ENCODE measurements around the gene PRKAG2.

PRKAG2 gene

GRCh38 chr7:151736403-151736909 is 140.5 kb downstream of the PRKAG2 start:
- H3K4me1 Mint-ChIP-seq (ENCODE audit: low read depth): peaks cover 13% of the 10 kb centered on the region
- intact Hi-C loops (cut with micrococcal nuclease): no loop called here
- no peaks in the 10 kb centered on the region for H3K9me3 Mint-ChIP-seq
- H3K27me3 Mint-ChIP-seq: no peaks in the 10 kb centered on the region
- H3K36me3 Mint-ChIP-seq (ENCODE audit: low read depth): peaks cover 31% of the 10 kb centered on the region
- no peak overlapping the region for H3K4me3 Mint-ChIP-seq
- H3K27ac Mint-ChIP-seq: no peak overlapping the region

GRCh38 chr7:151735851-151736402 is 141.0 kb downstream of the PRKAG2 start:
- Mint-ChIP-seq H3K4me3 (no peak overlapping the region), H3K27me3 (no peaks in the 10 kb centered on the region), H3K4me1 (ENCODE audit: low read depth) (peaks cover 13% of the 10 kb centered on the region), H3K27ac (no peak overlapping the region), H3K9me3 (no peaks in the 10 kb centered on the region), H3K36me3 (ENCODE audit: low read depth) (peaks cover 37% of the 10 kb centered on the region)
- intact Hi-C loops (cut with micrococcal nuclease): no loop called here

DNA sequence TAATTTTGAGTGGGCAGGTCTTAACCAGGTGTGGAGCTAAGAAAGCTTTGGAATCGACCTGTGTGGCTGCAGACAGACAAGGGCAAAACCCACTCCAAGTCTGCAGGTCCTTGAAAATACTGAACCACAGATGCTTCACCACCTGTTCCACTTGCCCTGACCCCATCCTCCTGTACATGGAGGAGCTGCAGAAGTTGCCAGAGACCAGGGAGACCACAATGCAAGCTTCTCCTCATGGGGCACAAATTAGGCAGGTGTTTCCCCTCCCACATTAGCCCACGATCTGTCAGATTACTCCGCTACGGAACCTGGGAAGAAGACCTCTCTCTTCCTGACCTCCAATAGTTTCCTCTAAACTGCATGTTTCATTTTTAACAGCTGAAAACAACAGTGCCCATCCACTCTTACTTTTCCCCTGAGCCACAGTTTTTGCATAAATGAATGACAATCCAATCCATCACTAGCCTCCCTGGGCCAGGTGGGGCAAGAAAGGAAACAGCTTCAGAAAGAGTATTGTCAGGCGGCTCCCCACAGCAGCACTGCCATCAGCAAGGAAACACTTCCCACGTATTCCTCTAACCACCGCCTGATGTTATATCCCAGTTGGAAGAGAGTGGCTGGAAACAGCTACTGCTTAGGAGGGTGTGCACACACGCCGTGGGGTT is 141.6 kb downstream of the PRKAG2 start:
- no peak overlapping the region for H3K4me3 Mint-ChIP-seq
- no peaks in the 10 kb centered on the region for H3K9me3 Mint-ChIP-seq
- H3K27ac Mint-ChIP-seq: no peak overlapping the region
- H3K4me1 Mint-ChIP-seq (ENCODE audit: low read depth): peaks cover 8% of the 10 kb centered on the region
- no peaks in the 10 kb centered on the region for H3K27me3 Mint-ChIP-seq
- H3K36me3 Mint-ChIP-seq (ENCODE audit: low read depth): peaks cover 33% of the 10 kb centered on the region
- intact Hi-C loops (cut with micrococcal nuclease): no loop called here

GRCh38 chr7:151732834-151733592 is 143.9 kb downstream of the PRKAG2 start:
- Mint-ChIP-seq H3K27ac (no peak overlapping the region), H3K36me3 (ENCODE audit: low read depth) (peaks cover 34% of the 10 kb centered on the region), H3K4me1 (ENCODE audit: low read depth) (peaks cover 11% of the 10 kb centered on the region), H3K4me3 (no peak overlapping the region), H3K27me3 (no peaks in the 10 kb centered on the region), H3K9me3 (no peaks in the 10 kb centered on the region)
- intact Hi-C loops (cut with micrococcal nuclease): no loop called here

DNA sequence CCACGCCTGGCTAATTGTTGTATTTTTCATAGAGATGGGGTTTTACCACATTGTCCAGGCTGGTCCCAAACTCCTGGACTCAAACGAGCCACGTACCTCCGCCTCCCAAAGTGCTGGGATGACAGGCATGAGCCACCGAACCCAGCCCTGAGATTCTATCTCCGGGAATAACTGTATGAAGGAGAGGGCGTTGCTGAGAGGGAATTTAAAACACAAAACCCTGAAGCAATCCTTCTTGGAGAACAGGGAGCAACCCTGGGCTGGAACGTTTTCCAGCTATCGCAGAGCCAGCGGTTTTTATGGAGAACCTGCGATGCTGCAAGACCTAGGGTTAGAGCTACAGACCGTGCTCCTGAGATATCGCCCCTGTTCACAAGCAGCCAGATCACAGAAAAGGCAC is 144.6 kb downstream of the PRKAG2 start:
- intact Hi-C loops (cut with micrococcal nuclease): no loop called here
- Mint-ChIP-seq H3K36me3 (ENCODE audit: low read depth) (peaks cover 34% of the 10 kb centered on the region), H3K27me3 (no peaks in the 10 kb centered on the region), H3K9me3 (no peaks in the 10 kb centered on the region), H3K4me3 (no peak overlapping the region), H3K4me1 (ENCODE audit: low read depth) (peaks cover 18% of the 10 kb centered on the region), H3K27ac (no peak overlapping the region)

- Mint-ChIP-seq H3K4me1 (ENCODE audit: low read depth) (peaks cover 21% of the 10 kb centered on the region), H3K36me3 (ENCODE audit: low read depth) (peaks cover 36% of the 10 kb centered on the region), H3K27ac (no peak overlapping the region), H3K27me3 (no peaks in the 10 kb centered on the region), H3K9me3 (no peaks in the 10 kb centered on the region), H3K4me3 (no peak overlapping the region)
- intact Hi-C loops (cut with micrococcal nuclease): no loop called here
These were observed 145.9 kb downstream of the PRKAG2 start for GRCh38 chr7:151731022-151731441.

- no peaks in the 10 kb centered on the region for H3K9me3 Mint-ChIP-seq
- peaks cover 21% of the 10 kb centered on the region for H3K4me1 Mint-ChIP-seq (ENCODE audit: low read depth)
- H3K36me3 Mint-ChIP-seq (ENCODE audit: low read depth): peaks cover 36% of the 10 kb centered on the region
- intact Hi-C loops (cut with micrococcal nuclease): no loop called here
- no peak overlapping the region for H3K27ac Mint-ChIP-seq
- H3K4me3 Mint-ChIP-seq: no peak overlapping the region
- no peaks in the 10 kb centered on the region for H3K27me3 Mint-ChIP-seq
These were observed 146.3 kb downstream of the PRKAG2 start for GRCh38 chr7:151730591-151730990.

GRCh38 chr7:151729521-151729921 is 147.4 kb downstream of the PRKAG2 start:
- H3K27me3 Mint-ChIP-seq: no peaks in the 10 kb centered on the region
- H3K27ac Mint-ChIP-seq: no peak overlapping the region
- H3K4me1 Mint-ChIP-seq (ENCODE audit: low read depth): peaks cover 21% of the 10 kb centered on the region
- intact Hi-C loops (cut with micrococcal nuclease): no loop called here
- peaks cover 44% of the 10 kb centered on the region for H3K36me3 Mint-ChIP-seq (ENCODE audit: low read depth)
- H3K9me3 Mint-ChIP-seq: no peaks in the 10 kb centered on the region
- H3K4me3 Mint-ChIP-seq: no peak overlapping the region

DNA sequence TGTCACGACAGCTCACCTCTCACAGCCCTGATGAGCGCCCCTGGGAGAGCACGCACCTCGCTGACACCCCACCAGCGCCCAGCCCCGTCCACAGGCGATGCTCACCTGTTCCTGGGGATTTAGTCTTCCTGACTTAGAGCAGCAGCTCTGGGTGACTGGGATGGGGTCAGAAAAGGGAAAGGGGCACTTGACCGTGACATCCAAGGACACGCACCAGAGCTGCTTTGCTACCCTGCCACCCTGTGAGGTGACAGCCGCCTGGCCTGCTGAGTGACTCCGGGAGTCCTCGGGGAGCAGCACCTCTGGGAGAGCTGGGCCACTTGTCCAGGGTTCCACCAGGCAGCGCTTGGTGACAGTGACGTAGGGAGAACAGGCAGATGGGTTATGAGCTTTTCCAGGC is 148.2 kb downstream of the PRKAG2 start:
- Mint-ChIP-seq H3K27me3 (no peaks in the 10 kb centered on the region), H3K27ac (no peak overlapping the region), H3K4me1 (ENCODE audit: low read depth) (peaks cover 21% of the 10 kb centered on the region), H3K9me3 (no peaks in the 10 kb centered on the region), H3K4me3 (no peak overlapping the region), H3K36me3 (ENCODE audit: low read depth) (peaks cover 51% of the 10 kb centered on the region)
- intact Hi-C loops (cut with micrococcal nuclease): no loop called here

- no peaks in the 10 kb centered on the region for H3K27me3 Mint-ChIP-seq
- H3K27ac Mint-ChIP-seq: no peak overlapping the region
- no peaks in the 10 kb centered on the region for H3K9me3 Mint-ChIP-seq
- H3K36me3 Mint-ChIP-seq (ENCODE audit: low read depth): peaks cover 56% of the 10 kb centered on the region
- H3K4me1 Mint-ChIP-seq (ENCODE audit: low read depth): peaks cover 21% of the 10 kb centered on the region
- intact Hi-C loops (cut with micrococcal nuclease): no loop called here
- no peak overlapping the region for H3K4me3 Mint-ChIP-seq
These were observed 148.6 kb downstream of the PRKAG2 start for GRCh38 chr7:151728286-151728660.

DNA sequence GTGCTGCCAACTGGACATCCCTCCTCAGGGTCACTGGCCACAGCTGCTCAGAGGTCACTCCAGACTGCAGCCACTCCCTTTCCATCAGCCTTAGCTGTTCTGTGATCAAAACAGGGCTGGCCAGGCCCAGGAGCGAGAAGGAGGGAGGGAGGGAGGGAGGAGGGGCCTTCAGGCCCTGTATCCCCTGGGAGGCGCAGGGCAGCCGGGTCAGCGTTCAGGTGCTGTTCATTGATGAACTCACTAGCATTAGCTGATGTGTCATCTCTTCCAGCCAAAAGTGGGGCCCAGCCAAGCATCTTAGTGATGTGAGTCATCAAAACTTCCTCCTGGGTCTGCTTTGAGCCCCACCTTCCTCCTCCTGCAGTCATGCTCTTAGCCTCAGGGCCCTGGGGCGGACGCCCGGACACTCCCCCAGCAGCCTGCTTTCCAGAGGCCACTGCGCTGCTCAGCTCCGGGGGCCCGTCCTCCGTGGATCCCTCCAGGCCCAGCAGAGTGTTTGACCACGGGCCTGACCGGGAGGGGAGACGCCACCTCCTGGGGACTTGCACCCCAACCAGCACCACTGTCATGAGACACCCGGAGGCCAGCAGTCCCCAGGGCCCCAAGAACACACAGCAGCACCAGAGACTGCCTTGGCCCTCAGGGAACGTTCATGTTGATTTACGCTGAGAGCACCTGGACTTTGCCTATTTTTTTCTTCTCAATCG is 149.2 kb downstream of the PRKAG2 start:
- H3K4me3 Mint-ChIP-seq: no peak overlapping the region
- intact Hi-C loops (cut with micrococcal nuclease): no loop called here
- no peaks in the 10 kb centered on the region for H3K27me3 Mint-ChIP-seq
- no peaks in the 10 kb centered on the region for H3K9me3 Mint-ChIP-seq
- peaks cover 62% of the 10 kb centered on the region for H3K36me3 Mint-ChIP-seq (ENCODE audit: low read depth)
- H3K27ac Mint-ChIP-seq: no peak overlapping the region
- H3K4me1 Mint-ChIP-seq (ENCODE audit: low read depth): peaks cover 21% of the 10 kb centered on the region

- H3K9me3 Mint-ChIP-seq: no peaks in the 10 kb centered on the region
- intact Hi-C loops (cut with micrococcal nuclease): no loop called here
- H3K4me3 Mint-ChIP-seq: no peak overlapping the region
- H3K36me3 Mint-ChIP-seq (ENCODE audit: low read depth): peaks cover 67% of the 10 kb centered on the region
- H3K27me3 Mint-ChIP-seq: no peaks in the 10 kb centered on the region
- H3K4me1 Mint-ChIP-seq (ENCODE audit: low read depth): peaks cover 21% of the 10 kb centered on the region
- H3K27ac Mint-ChIP-seq: no peak overlapping the region
These were observed 150.0 kb downstream of the PRKAG2 start for GRCh38 chr7:151726652-151727578.

Measured in dendritic cell treated with granulocyte-macrophage colony-stimulating factor and Interleukin-4, amounts not matched to agents 40 ng/mL and 50 ng/mL, for 4 days (primary cell).